ENCODE measurements around the gene CHST8.

DNA sequence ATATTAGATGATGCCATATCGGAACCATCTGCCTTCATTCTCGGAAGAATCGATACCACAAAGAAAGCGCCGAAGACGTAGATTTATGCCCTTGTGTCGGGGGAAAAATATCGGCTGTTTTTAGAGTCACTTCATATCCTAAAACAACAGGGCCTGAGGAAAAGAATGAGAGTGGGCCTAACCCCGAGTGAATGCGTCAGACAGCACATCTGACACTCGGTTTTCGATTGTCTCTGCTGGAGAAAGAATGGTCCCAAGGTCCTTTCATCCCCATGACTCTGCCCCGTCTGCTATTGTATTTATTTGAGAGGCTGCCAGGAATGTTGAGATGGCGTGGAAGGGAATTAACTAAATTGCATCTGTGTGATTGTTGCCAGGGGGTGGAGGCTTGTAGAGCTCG lies 46.1 kb downstream of the CHST8 start:
- TF ChIP-seq, protein P1, sequence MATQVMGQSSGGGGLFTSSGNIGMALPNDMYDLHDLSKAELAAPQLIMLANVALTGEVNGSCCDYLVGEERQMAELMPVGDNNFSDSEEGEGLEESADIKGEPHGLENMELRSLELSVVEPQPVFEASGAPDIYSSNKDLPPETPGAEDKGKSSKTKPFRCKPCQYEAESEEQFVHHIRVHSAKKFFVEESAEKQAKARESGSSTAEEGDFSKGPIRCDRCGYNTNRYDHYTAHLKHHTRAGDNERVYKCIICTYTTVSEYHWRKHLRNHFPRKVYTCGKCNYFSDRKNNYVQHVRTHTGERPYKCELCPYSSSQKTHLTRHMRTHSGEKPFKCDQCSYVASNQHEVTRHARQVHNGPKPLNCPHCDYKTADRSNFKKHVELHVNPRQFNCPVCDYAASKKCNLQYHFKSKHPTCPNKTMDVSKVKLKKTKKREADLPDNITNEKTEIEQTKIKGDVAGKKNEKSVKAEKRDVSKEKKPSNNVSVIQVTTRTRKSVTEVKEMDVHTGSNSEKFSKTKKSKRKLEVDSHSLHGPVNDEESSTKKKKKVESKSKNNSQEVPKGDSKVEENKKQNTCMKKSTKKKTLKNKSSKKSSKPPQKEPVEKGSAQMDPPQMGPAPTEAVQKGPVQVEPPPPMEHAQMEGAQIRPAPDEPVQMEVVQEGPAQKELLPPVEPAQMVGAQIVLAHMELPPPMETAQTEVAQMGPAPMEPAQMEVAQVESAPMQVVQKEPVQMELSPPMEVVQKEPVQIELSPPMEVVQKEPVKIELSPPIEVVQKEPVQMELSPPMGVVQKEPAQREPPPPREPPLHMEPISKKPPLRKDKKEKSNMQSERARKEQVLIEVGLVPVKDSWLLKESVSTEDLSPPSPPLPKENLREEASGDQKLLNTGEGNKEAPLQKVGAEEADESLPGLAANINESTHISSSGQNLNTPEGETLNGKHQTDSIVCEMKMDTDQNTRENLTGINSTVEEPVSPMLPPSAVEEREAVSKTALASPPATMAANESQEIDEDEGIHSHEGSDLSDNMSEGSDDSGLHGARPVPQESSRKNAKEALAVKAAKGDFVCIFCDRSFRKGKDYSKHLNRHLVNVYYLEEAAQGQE (IDR thresholded peaks at IDR 0.05; ENCODE audit: insufficient read depth in 1 of 2, low read depth in 2 of 2, low read length in 2 of 2): no peak
- TF ChIP-seq POLR2AphosphoS5 (IDR thresholded peaks at IDR 0.05; ENCODE audit: low read depth, low read length): no peak
- TF ChIP-seq SIN3A (IDR thresholded peaks at IDR 0.05; ENCODE audit: borderline replicate concordance, insufficient read depth, low read length): no peak
- TF ChIP-seq TAF1 (IDR thresholded peaks at IDR 0.05; ENCODE audit: borderline replicate concordance, insufficient read depth, low read length): no peak
